ENCODE data around the gene TTLL7.
A peak's percentile ranks its signal among the peaks of the same experiment; 100 is the strongest.

Gene TTLL7

DNA sequence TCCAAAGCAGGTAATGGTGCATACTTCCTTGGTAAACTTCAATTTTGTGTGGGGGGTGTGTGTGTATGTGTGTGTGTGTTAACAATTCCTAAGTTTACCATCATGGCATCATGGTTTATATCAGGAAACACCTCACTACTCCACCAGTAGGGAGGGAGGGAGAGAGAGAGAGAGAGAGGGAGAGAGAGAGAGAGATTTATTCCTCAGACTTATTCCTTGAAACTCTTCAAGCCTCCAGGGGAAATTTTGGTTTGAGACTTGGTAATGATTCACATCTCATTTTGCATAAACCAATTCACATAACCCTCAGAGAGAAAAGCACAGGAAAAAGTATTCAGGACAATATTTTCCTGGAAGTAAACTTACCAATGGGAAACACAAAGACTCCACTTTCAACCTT, 115.0 kb downstream of the TTLL7 start:
- no peak for DNase-seq (ENCODE audit: low read depth in 2 of 3, low spot score in 2 of 3)

DNA sequence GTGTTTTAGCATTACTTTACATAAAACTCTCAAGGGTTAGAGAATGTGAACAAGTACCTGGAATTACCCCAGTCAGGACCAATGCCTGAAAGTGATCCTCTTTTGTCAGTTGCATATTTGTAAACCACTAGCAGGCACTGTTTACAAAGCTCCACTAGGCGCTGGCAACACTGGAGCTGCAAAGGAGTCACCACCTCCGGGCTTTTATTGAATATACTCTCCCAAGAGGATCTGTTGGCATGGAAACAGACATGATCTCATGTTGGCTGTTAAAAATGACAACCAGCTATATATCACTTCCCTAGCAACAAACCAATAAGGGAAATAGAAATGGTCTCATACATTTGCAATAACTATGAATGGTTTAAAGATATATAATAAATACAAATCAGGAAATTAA, 116.0 kb downstream of the TTLL7 start:
- DNase-seq (ENCODE audit: low read depth in 2 of 3, low spot score in 2 of 3) = no peak

DNA sequence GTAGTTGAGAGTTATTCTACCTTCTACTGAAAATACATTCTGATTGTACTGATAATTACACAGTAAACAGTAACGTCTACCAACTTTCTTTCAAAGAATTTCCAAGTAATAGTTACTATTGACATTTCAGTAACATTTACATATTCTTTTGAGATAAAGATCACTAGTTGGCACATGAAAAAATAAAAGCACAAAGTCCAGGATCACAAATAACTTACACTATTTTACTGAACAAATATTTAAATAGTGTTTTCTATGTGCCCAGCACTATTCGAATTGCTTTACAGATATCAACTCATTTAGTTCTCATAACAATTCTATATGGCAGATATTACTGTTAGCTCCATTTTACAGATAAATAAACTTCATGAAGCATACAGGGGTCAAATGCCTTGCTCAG, 126.4 kb downstream of the TTLL7 start:
- DNase-seq (ENCODE audit: low read depth in 2 of 3, low spot score in 2 of 3) = no peak

DNA sequence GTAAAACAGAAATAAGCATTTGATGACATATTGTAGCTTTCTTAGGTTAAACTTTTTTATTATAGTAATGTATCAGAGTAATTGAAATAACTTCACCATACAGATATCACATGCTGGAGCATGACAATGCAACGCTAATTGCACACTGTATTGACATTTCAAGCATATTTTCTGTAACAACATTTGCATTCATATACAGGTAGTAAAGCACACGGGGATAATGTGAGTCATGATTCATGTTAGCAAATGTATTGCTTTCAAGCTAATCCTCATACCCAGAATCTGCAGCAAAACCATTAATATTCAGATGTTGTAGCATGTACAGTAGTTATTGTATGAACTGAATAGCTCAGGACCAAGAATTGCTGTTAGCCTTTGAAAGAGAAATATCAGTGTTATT, 133.9 kb downstream of the TTLL7 start:
- no peak for DNase-seq (ENCODE audit: low read depth in 2 of 3, low spot score in 2 of 3)

DNA sequence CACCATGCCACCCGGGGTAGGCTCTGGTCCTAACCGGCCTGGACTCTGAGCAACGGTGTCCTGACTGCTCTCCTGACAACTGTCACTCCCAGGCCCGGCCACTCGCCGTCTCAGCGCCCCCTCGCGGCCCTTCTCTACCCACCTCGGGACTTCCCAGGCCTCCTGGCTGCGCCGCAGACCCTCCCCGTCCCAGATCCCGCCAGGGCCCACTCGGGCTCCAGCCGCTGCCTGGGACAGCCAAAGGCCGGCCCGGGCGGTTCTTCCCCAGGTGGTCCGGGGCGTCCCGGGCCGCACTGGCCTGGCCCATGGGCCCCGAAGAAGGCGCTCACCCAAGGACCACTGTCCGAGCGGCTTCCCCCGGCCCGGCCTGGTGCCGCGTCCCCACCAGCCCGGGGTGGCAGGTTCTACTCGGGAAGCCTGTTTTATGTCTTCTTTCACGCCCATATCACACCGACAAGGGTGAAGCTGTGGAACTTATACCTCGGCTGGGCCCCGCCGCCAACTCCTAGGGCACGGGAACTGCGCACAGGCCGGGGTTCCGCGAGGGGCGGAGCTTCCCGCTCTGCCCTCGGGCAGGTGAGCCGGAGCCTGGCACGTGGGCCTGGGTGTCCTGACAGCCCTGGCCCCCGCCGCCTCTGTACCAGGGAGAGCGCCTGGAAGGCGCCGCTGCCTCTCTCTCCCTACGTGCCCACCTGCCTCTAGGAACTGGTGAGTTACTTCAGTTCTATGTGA, 138.3 kb downstream of the TTLL7 start:
- DNase-seq (ENCODE audit: low read depth in 2 of 3, low spot score in 2 of 3) = peak; percentile 35 to 55 (median 45)

DNA sequence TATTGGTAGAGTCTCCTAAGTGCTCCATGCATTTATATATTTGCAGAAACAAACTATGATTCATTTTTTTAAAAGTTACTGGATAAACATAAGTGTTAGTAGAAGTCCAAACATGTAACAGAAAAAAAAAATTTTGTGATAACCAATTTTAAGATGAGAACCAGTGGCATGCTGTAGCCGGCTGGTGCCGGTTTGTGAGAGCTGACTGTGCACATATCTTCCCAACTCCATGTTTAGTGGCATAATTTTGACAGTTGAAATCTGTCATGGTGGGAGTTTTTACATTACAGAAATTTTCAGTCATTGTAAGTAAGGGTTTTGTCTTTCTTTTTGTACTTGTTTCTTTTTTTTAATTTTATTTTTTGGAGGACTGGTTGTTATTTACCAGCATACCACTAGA, 141.2 kb downstream of the TTLL7 start:
- no peak for DNase-seq (ENCODE audit: low read depth in 2 of 3, low spot score in 2 of 3)

DNA sequence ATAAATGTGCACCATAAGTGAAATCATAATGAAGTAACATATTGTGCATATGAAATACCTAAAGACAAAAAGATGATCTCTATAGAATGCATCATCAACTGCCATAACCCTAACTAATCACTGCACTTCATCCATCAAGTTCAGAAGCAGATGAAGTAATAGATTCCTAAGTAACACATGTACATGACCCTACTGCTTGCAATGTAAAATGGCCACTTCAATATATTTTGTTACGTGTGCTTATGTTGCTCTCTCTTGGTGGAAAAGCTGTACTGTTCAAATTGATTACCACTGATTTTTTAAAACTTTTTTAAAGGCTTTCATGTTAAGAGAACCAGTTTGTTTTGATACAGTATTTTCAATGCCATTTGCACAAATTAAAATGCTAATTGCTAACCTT, 141.8 kb downstream of the TTLL7 start:
- no peak for DNase-seq (ENCODE audit: low read depth in 2 of 3, low spot score in 2 of 3)

DNA sequence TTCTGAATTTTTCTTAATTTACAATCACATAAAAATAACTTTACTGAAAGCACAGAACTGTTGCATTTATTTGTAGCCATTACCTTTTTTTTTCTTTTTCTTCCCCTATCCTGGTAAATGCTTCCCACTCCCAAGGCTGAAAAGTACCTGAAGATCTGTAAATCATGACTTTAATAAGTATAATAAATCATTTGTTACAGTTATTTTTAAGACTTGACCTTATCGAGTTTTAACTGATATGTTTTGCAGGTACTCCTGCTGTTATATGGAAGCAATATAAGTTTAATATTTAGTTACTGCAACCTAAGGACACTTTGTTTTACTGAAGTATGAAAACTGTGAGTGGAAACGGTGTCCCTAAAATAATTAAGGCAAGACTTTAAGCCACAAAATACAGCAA, 142.6 kb downstream of the TTLL7 start:
- no peak for DNase-seq (ENCODE audit: low read depth in 2 of 3, low spot score in 2 of 3)

DNA sequence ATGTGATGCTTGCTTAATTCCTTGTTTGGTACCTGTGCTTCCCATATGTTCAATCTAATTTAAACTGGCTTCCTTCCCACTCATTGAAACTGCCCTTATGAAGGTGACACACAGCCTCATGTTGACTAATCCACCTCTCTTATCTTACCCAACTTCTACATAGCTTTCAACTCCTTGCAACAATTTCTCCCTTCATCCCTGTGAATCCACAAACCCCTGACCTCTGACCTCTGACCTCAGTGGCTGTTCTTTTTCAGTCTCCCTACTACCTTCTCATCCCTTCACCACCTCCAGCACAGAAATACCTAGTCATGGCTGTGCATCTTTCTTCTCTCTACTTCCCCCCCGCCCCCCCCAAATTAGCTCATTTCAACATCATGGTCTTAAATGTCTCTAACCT, 144.5 kb downstream of the TTLL7 start:
- no peak for DNase-seq (ENCODE audit: low read depth in 2 of 3, low spot score in 2 of 3)

DNA sequence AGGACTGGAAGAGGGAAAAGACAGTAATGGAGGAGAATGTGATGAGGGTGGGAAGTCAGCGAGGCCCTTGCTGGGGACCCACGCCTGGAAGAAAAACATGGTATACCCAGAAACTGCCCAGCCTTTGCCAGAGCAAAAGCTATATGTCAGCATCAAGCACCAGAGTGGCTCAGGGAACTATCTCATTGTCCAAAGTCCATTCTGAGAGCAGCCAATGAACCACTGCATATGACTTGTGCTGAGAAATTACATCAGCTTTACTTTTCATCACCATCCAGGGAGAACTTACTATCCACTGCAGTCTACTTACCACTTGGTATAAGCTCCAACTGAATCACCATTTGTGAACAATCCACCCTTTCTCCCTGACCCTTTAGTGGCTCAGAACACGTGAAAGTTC, 148.1 kb downstream of the TTLL7 start:
- DNase-seq (ENCODE audit: low read depth in 2 of 3, low spot score in 2 of 3) = no peak

DNA sequence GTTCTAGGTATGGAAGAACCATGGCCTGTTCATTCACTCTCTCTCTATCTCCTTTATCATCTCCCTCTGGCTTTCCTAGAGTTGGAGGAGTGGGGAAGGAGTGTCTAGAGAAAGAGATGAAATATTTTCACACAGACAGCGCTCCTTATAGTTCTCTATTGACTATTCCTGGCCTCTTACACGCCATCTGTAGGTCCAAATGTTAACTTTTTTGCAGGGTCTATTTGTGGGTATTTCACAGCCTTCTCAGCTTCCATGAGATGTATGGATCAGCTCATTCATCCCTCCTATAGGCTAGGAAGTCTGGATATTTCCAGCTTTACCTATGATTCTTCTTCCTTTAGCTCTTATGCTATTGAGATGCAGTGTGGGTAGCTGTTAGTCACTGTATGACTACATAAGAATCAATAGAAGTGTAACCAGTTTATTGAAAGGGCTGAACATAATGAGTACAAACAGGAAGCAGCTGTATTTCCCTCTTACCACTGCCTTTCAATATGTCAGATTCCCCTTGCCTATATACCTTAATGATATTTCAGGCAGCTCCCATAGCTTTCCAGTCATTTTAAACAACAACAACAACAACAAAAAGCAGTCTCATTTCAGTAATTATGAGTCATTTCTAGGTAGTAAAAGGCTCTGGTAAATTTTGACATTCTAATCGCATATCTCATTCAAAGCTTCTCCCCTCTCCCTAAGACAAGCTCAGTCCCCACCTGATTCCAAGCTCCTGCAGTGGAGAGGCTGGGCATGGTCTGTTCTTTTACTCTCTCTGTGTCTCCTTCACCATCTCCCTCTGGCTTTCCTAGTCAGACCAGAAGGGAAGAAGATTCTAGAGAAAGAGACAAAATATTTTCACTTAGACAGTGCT, 149.5 kb downstream of the TTLL7 start:
- no peak for DNase-seq (ENCODE audit: low read depth in 2 of 3, low spot score in 2 of 3)

DNA sequence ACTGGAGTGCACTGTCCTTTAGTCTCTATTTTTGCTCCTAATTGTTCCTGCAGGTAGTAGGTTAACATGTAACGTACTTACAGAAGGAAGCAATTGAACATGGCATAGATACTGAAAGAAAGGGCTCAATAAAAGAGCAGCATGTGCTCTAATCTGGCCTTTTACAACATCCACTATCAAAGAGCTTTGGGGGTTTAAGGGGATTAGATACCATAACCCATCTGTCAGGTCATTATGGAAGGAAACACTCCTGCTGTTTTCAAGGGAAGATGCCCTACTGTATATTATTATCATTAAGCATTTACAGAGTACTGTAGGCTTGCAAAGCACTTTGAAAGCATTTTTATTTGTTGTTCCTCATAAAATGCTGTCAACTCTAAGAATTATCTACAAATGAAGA, 152.8 kb downstream of the TTLL7 start:
- DNase-seq (ENCODE audit: low read depth in 2 of 3, low spot score in 2 of 3) = no peak

DNA sequence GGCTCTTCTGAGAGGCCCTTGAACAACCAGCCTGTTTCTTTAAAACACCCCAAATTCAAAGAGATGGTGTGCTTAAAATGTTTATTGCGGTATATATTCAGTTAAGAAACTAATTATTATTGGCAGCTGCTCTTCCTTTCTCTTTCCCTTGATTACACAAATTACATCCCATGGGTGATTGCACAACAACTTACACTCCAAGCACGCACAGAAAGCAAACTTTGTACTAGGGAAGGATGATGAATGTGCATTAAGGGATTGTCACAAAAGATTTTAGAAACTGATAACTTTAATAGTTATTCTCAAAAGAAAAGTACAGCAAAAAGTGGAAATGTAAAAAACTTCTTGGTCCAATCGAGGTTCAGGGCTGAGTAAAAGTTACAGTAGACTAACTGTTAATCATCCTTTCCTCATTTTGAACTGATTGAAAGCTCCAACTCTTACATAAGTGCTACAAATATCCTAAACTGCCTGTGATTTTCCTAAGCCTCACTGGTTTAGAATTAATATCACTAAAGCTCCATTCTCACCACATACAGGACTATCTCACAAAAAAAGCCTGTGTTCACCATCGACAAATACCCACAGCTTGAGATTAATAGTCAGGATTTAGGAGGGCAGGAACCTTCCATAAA, 153.4 kb downstream of the TTLL7 start:
- no peak for DNase-seq (ENCODE audit: low read depth in 2 of 3, low spot score in 2 of 3)

DNA sequence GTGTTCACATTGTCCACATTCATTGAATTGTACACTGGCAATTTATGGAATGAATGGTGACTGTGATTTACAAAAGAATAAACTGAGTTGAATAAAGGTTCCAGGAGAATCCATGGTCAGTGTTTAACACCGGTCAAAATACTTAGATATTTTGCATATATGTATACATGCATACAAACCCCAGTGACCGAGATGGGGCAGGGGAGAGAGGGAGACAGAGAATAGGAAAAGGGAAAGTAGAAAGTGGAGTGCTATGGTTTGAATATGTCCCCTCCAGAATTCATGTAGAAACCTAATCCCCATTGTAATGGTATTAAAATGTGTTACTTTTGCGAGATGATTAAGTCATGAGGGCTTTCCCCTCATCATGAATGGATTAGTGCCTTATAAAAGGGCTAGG, 154.4 kb downstream of the TTLL7 start:
- DNase-seq (ENCODE audit: low read depth in 2 of 3, low spot score in 2 of 3) = no peak

DNA sequence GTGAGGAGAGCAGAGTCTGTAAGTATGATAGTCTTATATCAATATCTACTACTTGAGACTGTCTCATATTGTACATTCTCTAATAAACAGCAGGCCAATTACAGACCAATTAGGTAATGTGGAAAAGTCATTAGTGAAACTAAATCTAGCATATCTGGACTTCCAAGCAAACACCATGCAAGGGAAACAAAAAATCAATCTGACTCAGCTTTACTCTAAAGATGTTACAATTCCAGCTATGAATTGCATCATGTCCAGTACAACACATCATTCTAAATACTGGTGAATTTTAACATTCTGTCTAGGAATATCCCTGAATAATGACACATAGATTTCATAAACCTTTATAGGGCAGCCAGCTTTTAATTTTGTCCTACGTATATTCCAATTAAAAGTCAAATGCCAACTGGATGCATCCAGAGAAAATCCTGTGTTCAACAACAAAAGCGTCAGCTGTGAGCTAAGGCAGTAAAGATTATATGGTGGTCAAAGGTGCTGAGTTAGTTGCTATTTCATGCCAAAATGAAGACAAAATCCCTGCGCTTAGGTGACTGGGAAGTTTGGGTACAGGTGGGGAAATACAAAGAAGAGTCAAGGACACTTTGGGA, 159.3 kb downstream of the TTLL7 start:
- DNase-seq (ENCODE audit: low read depth in 2 of 3, low spot score in 2 of 3) = no peak

DNA sequence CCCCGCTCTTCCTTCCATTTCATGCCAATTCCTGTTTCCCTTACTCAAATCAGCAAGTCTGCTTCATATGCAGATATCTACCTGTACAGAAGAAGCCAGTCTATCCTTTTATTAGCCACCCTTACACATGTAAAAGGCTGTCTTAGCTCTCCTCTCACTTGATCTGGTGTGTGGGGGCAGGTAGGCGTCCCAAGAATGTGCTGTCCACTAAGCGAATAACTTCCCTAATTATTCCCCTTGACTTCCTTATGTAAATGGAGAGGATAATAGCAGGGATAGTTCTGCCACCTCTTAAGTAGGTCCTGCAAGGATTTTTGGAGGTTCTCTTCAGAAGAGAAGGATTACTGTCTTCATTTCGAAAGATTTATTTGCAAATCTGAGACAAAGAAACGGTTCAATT, 160.4 kb downstream of the TTLL7 start:
- no peak for DNase-seq (ENCODE audit: low read depth in 2 of 3, low spot score in 2 of 3)

DNA sequence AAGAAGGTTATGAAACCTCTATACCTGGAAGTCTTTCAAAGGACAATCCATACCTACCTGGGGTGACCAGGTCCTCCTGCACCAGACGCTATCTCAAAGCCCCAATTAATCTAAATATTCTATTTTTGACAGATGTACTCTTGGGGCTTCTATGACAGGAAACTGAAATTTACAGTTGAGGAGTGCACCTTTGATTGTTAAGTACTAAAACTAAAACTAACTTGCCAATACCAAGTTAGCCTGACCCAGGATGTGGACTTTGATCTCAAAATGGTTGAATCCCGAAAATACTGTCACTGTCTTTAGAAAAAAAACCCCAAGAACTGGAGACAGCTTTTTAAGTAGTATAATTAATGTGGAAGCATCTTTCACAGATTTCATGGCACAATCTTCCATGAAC, 162.4 kb downstream of the TTLL7 start:
- DNase-seq (ENCODE audit: low read depth in 2 of 3, low spot score in 2 of 3) = no peak

DNA sequence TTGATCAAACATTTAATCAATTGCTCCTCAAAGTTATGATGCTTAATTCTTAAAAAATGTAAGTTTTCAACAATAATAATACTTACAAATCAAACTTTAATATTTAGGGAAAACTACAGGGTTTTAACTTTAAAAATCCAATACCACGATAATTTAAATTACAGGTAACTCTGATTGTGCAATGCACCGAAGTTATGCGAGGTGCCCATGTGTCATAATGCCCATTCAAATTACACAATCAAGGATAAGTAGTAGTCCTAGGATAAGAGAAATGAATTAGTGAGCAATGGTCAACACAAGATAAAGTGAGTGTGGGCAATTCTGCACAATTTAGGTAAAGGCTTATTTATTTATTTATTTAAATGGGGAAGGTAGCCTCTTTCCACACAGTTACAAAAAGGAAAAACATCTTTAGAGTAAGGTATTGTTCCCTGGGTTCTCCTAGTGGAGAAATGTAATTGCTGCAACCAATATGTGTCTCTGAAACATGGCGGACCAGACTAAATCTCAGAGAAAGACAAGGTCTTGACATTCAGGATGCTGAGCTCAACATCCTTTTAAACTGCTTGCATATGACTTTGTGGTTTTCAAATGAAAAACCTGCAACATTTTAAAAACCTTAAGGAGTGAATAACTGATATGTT, 164.2 kb downstream of the TTLL7 start:
- DNase-seq (ENCODE audit: low read depth in 2 of 3, low spot score in 2 of 3) = no peak

DNA sequence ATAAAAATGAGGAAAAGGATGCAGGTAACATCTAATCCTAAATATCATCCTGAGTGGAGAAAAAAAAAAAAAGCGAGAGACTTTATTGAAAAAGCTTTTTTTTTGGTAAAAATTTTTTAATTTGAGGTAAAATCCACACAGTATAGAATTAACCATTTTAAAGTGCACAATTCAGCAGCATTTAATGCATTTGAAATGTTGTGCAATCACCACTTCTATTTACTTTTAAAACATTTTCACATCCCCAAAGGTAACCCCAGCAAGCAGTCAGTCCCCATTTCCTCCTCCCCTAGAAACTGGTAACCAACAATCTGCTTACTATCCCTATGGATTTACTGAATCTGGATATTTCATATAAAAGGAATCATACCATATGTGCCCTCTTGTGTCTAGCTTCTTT, 166.7 kb downstream of the TTLL7 start:
- DNase-seq (ENCODE audit: low read depth in 2 of 3, low spot score in 2 of 3) = no peak

DNA sequence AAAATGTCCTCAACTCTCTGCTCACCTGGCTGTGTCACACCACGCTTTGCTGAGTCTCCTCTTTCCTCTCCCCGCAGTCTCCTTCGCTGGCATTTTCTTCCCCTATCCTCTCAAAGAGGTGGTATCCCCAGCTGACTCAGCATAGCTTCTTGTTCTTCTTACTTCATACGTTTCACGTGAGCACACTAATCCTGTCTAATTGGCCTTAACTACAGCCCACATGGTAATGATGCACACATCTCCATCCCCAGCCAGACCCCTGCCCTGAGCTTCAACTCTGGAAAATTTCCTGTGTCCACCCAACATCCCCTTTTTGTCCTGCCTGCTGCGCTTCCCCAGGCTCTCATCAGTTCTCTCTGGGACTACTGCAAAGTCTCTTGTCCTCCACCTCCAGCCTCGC, 169.8 kb downstream of the TTLL7 start:
- DNase-seq (ENCODE audit: low read depth in 2 of 3, low spot score in 2 of 3) = no peak

DNA sequence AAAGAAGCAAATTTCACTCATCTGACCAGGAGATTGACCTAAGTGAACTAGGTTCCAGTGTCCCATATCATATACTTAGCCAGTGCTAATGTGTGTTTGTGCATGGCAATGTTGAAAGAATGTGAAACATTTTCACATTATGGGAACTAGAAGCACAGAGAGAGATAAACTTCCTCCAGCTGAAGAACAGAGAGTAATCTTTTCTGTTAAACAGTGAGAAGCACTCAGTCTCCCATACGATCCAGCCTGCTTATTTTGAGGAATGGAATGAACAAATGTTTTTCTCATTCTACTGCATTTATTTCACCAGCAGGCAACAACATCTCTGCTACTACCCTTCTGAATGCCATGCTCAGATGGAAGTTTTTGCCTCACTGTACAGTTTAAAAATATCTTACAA, 170.5 kb downstream of the TTLL7 start:
- no peak for DNase-seq (ENCODE audit: low read depth in 2 of 3, low spot score in 2 of 3)
